Measurements from ENCODE around the gene ZNF462.

Gene ZNF462

GRCh38 chr9:106970976-106971457 is 108.1 kb downstream of the ZNF462 start:
- POLR2A ChIA-PET = no interaction called here
- DNase-seq (ENCODE audit: extremely low spot score) = no peak
- TF ChIP-seq ARNT (IDR thresholded peaks at IDR 0.05) (no peak), BHLHE40 (IDR thresholded peaks at IDR 0.05; ENCODE audit: borderline replicate concordance) (no peak), ELF4 (IDR thresholded peaks at IDR 0.05) (no peak), NFRKB (IDR thresholded peaks at IDR 0.05) (no peak), HDGF (IDR thresholded peaks at IDR 0.05; ENCODE audit: borderline replicate concordance) (no peak), PKNOX1 (IDR thresholded peaks at IDR 0.05) (no peak), CTBP1 (IDR thresholded peaks at IDR 0.05; ENCODE audit: borderline replicate concordance) (no peak), SP1 (IDR thresholded peaks at IDR 0.05) (no peak)
- CTCF ChIA-PET = no interaction called here

- TF ChIP-seq ELF4 (IDR thresholded peaks at IDR 0.05) = no peak
- no peak for TF ChIP-seq TARDBP (IDR thresholded peaks at IDR 0.05)
- TF ChIP-seq BHLHE40 (IDR thresholded peaks at IDR 0.05; ENCODE audit: borderline replicate concordance) = no peak
- TF ChIP-seq FOXM1 (IDR thresholded peaks at IDR 0.05; ENCODE audit: borderline replicate concordance) = no peak
- no peak for TF ChIP-seq SP1 (IDR thresholded peaks at IDR 0.05)
- no peak for TF ChIP-seq NFRKB (IDR thresholded peaks at IDR 0.05)
- no peak for TF ChIP-seq FOXA1 (IDR thresholded peaks at IDR 0.05)
- TF ChIP-seq CTBP1 (IDR thresholded peaks at IDR 0.05; ENCODE audit: borderline replicate concordance) = no peak
- no peak for TF ChIP-seq PKNOX1 (IDR thresholded peaks at IDR 0.05)
- TF ChIP-seq FOXK2 (IDR thresholded peaks at IDR 0.05) = no peak
- no peak for TF ChIP-seq SUZ12 (IDR thresholded peaks at IDR 0.05)
- no peak for TF ChIP-seq L3MBTL2 (conservative IDR thresholded peaks at IDR 0.05)
- TF ChIP-seq ZNF384 (IDR thresholded peaks at IDR 0.05) = no peak
- TF ChIP-seq LEF1 (IDR thresholded peaks at IDR 0.05; ENCODE audit: borderline replicate concordance) = no peak
- TF ChIP-seq HDGF (IDR thresholded peaks at IDR 0.05; ENCODE audit: borderline replicate concordance) = no peak
- TF ChIP-seq ARNT (IDR thresholded peaks at IDR 0.05) = no peak
- CTCF ChIA-PET = no interaction called here
- DNase-seq (ENCODE audit: extremely low spot score) = no peak
- POLR2A ChIA-PET = no interaction called here
These were observed 109.1 kb downstream of the ZNF462 start for GRCh38 chr9:106972082-106972481.

GRCh38 chr9:106974341-106974740 is 111.4 kb downstream of the ZNF462 start:
- POLR2A ChIA-PET = no interaction called here
- DNase-seq (ENCODE audit: extremely low spot score) = no peak
- TF ChIP-seq ELF4 (IDR thresholded peaks at IDR 0.05) (no peak), ZNF384 (IDR thresholded peaks at IDR 0.05) (no peak), L3MBTL2 (conservative IDR thresholded peaks at IDR 0.05) (no peak), HDGF (IDR thresholded peaks at IDR 0.05; ENCODE audit: borderline replicate concordance) (no peak), ARNT (IDR thresholded peaks at IDR 0.05) (no peak), LEF1 (IDR thresholded peaks at IDR 0.05; ENCODE audit: borderline replicate concordance) (no peak), FOXM1 (IDR thresholded peaks at IDR 0.05; ENCODE audit: borderline replicate concordance) (no peak), SP1 (IDR thresholded peaks at IDR 0.05) (no peak), TARDBP (IDR thresholded peaks at IDR 0.05) (no peak)
- CTCF ChIA-PET = no interaction called here

- no peak for TF ChIP-seq ARNT (IDR thresholded peaks at IDR 0.05)
- TF ChIP-seq BHLHE40 (IDR thresholded peaks at IDR 0.05; ENCODE audit: borderline replicate concordance) = no peak
- no peak for TF ChIP-seq NFRKB (IDR thresholded peaks at IDR 0.05)
- DNase-seq (ENCODE audit: extremely low spot score) = no peak
- CTCF ChIA-PET = no interaction called here
- POLR2A ChIA-PET = no interaction called here
These were observed 113.8 kb downstream of the ZNF462 start for GRCh38 chr9:106976772-106977171.

- CTCF ChIA-PET = no interaction called here
- no peak for DNase-seq (ENCODE audit: extremely low spot score)
- TF ChIP-seq NFRKB (IDR thresholded peaks at IDR 0.05) = no peak
- TF ChIP-seq BHLHE40 (IDR thresholded peaks at IDR 0.05; ENCODE audit: borderline replicate concordance) = no peak
- TF ChIP-seq SP1 (IDR thresholded peaks at IDR 0.05) = no peak
- no peak for TF ChIP-seq FOXM1 (IDR thresholded peaks at IDR 0.05; ENCODE audit: borderline replicate concordance)
- TF ChIP-seq CTBP1 (IDR thresholded peaks at IDR 0.05; ENCODE audit: borderline replicate concordance) = no peak
- TF ChIP-seq L3MBTL2 (conservative IDR thresholded peaks at IDR 0.05) = no peak
- TF ChIP-seq TARDBP (IDR thresholded peaks at IDR 0.05) = no peak
- no peak for TF ChIP-seq FOXA1 (IDR thresholded peaks at IDR 0.05)
- no peak for TF ChIP-seq ZNF384 (IDR thresholded peaks at IDR 0.05)
- no peak for TF ChIP-seq SUZ12 (IDR thresholded peaks at IDR 0.05)
- TF ChIP-seq FOXK2 (IDR thresholded peaks at IDR 0.05) = no peak
- TF ChIP-seq ELF4 (IDR thresholded peaks at IDR 0.05) = no peak
- TF ChIP-seq HDGF (IDR thresholded peaks at IDR 0.05; ENCODE audit: borderline replicate concordance) = no peak
- POLR2A ChIA-PET = interaction anchor here (0.9 kb wide), 1 partner anchor 117 kb away, joined by 3 read pairs; no protein-coding TSS in a partner anchor
These were observed 117.7 kb downstream of the ZNF462 start for GRCh38 chr9:106980551-106981101.

GRCh38 chr9:106981396-106982287 is 118.7 kb downstream of the ZNF462 start:
- no peak for TF ChIP-seq BHLHE40 (IDR thresholded peaks at IDR 0.05; ENCODE audit: borderline replicate concordance)
- TF ChIP-seq ARNT (IDR thresholded peaks at IDR 0.05) = no peak
- TF ChIP-seq L3MBTL2 (conservative IDR thresholded peaks at IDR 0.05) = no peak
- TF ChIP-seq SP1 (IDR thresholded peaks at IDR 0.05) = no peak
- TF ChIP-seq FOXA1 (IDR thresholded peaks at IDR 0.05) = no peak
- no peak for TF ChIP-seq SUZ12 (IDR thresholded peaks at IDR 0.05)
- TF ChIP-seq TARDBP (IDR thresholded peaks at IDR 0.05) = no peak
- no peak for TF ChIP-seq NFRKB (IDR thresholded peaks at IDR 0.05)
- TF ChIP-seq FOXM1 (IDR thresholded peaks at IDR 0.05; ENCODE audit: borderline replicate concordance) = no peak
- no peak for TF ChIP-seq PKNOX1 (IDR thresholded peaks at IDR 0.05)
- TF ChIP-seq FOXK2 (IDR thresholded peaks at IDR 0.05) = no peak
- TF ChIP-seq CTBP1 (IDR thresholded peaks at IDR 0.05; ENCODE audit: borderline replicate concordance) = no peak
- no peak for TF ChIP-seq ZNF384 (IDR thresholded peaks at IDR 0.05)
- no peak for TF ChIP-seq HDGF (IDR thresholded peaks at IDR 0.05; ENCODE audit: borderline replicate concordance)
- no peak for TF ChIP-seq ELF4 (IDR thresholded peaks at IDR 0.05)
- no peak for TF ChIP-seq LEF1 (IDR thresholded peaks at IDR 0.05; ENCODE audit: borderline replicate concordance)
- CTCF ChIA-PET = no interaction called here
- DNase-seq (ENCODE audit: extremely low spot score) = no peak
- POLR2A ChIA-PET = interaction anchor here (0.9 kb wide), 1 partner anchor 118 kb away, joined by 3 read pairs; no protein-coding TSS in a partner anchor
